Adrenal gland (tissue), 12 donors: ENCODE results near the gene DLGAP1. TPM values are rescaled to one million over a fixed set of nuclear protein-coding genes. Genes with fewer than 3 reads are reported as not detected.
A peak's percentile ranks its signal among the peaks of the same experiment; 100 is the strongest.

Source experiments
- DNase-seq, 7 donors: peaks; one replicate each; pipeline ENCODE4 v3.0.0-alpha.2; 2019 to 2020
- H3K27ac ChIP-seq, 5 donors: fragments of 200-600 bp; sonication (generic) in 4 of 5; 1 replicate in 3 of 5; 2 replicates in 2 of 5; pipeline versions ENCODE4 v1.5.1 to v1.8.0; 2016 to 2020; ENCODE audit warnings: mild to moderate bottlenecking in 1 of 5
- H3K27me3 ChIP-seq: fragments of 200-600 bp; 2 replicates; pipeline ENCODE4 v1.8.0; 2021
- H3K36me3 ChIP-seq, 2 donors: fragments of 200-600 bp; replicated peaks in 1 of 2; 1 replicate in 1 of 2; 2 replicates in 1 of 2; pipeline versions ENCODE4 v1.5.1 to v1.8.0; 2018 to 2022
- H3K4me1 ChIP-seq, 2 donors: fragments of 200-600 bp; replicated peaks in 1 of 2; 1 replicate in 1 of 2; 2 replicates in 1 of 2; pipeline versions ENCODE4 v1.5.1 to v1.8.0; 2018 to 2021
- H3K4me3 ChIP-seq, 4 donors: fragments of 200-600 bp; sonication (generic) in 3 of 4; one replicate each; pipeline ENCODE4 v1.5.1; 2016 to 2018
- H3K9me3 ChIP-seq, 3 donors: fragments of 200-600 bp; sonication (generic) in 1 of 3; replicated peaks in 1 of 3; 1 replicate in 2 of 3; 2 replicates in 1 of 3; pipeline versions ENCODE4 v1.5.1 to v1.8.0; 2016 to 2021
- CTCF ChIP-seq, 6 experiments: fragments of 450-650 bp in 4 of 6; fragments of 200-600 bp in 2 of 6; sonication (generic) in 1 of 6; IDR thresholded peaks; 1 replicate in 5 of 6; 2 replicates in 1 of 6; pipeline versions ENCODE4 v1.5.1 to v1.8.0; 2016 to 2021; ENCODE audit warnings: antibody characterized with exemption in 6 of 6, mild to moderate bottlenecking in 2 of 6, moderate library complexity in 1 of 6
- POLR2A ChIP-seq, 2 donors: fragments of 450-650 bp; IDR thresholded peaks; one replicate each; pipeline ENCODE4 v1.6.1; 2017; ENCODE audit warnings: antibody characterized with exemption in 2 of 2, mild to moderate bottlenecking in 2 of 2, moderate library complexity in 1 of 2
- WGBS, 4 donors: extraction: QIAGEN DNeasy Blood & Tissue Kit in 2 of 4; methylation state at CpG; one replicate each; pipeline versions ENCODE4 v1.1.5 to v1.1.7; 2013 to 2017; 5-methylcytosine and 5-hydroxymethylcytosine counted together
- intact Hi-C, 2 donors: fragments of 100-400 bp; cut with DNase I; formaldehyde crosslinking; loops; one replicate each; pipeline versions ENCODE4 v1.14.1 to v1.15.0; 2022 to 2023
- polyA plus RNA-seq, 3 donors: library from polyadenylated mRNA; stranded (reverse); fragments of 200-250 nt in 2 of 3; fragments of 350-450 nt in 1 of 3; fragmentation: Illumina TruSeq in 1 of 3; extraction: RNeasy Lipid Tissue Mini Kit (QIAGEN cat#74804) in 1 of 3; gene quantifications; one replicate each; pipeline ENCODE4 v1.2.3, GENCODE V29; 2013 to 2014
- total RNA-seq, 9 donors: library from RNA; depleted of rRNA in 4 of 9; stranded (reverse); fragments of >200 nt in 4 of 9; fragments of 120-200 nt in 1 of 9; fragmentation: NEBNext Ultra II Directional in 1 of 9; extraction: Animal tissue kit (Norgen Biotek cat#: 25700) in 1 of 9; gene quantifications; one replicate each; pipeline versions ENCODE4 v1.1.0 to v1.2.4, GENCODE V29; 2013 to 2023
- donor health status: healthy with polysubstance abuse.
- donor health status: Bipolar disorder and iron deficiency.
- donor health status: DM: yes; HTN: yes; CAD: no.
- donor health status: DM: no; HTN: no; CAD: no.
- donor health status: DM: no; HTN: no; CAD: no.
- donor health status: DM: yes; HTN: yes; CAD: no.

DLGAP1 gene
- total and polyA plus RNA-seq, 12 donors: 1.7 to 30.9 (median 12.9) TPM

DNA sequence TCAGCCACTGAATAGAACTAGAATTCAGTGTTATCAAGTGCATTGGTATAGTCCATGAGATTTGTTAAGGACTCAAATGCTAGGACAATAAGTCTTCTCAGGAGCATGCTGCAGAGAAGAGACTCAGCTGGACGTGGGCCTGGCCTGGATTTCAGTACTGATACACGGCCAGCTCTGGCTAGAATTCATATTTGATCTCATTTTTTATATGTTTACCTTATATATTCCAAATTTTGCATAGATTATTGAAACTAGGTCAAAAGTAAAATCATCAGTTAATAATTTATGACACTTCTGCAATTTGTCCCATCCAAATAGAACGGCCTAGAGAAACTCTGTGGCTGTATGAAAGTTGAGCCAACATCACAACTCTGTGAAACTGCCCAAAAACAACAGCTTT, 262.0 kb downstream of the DLGAP1 start:
- WGBS, 4 donors: 36 to 60% (median 52%) methylated on average over 3 of the region's 3 CpGs
- Histone ChIP-seq H3K4me3 (no peak overlapping the region), H3K27me3 (no peaks in the 10 kb centered on the region), H3K4me1 (no peaks in the 10 kb centered on the region), H3K36me3 (no peaks in the 10 kb centered on the region), H3K9me3 (no peaks in the 10 kb centered on the region), H3K27ac (no peak overlapping the region)
- intact Hi-C loops: no loop called here
- TF ChIP-seq CTCF (IDR thresholded peaks at IDR 0.05): no peak
- TF ChIP-seq POLR2A (IDR thresholded peaks at IDR 0.05): no peak
- no peak for DNase-seq

- H3K27me3 ChIP-seq: no peaks in the 10 kb centered on the region
- no peak for DNase-seq
- H3K4me1 ChIP-seq: no peaks in the 10 kb centered on the region
- no peaks in the 10 kb centered on the region for H3K36me3 ChIP-seq
- no peak overlapping the region for H3K27ac ChIP-seq
- H3K9me3 ChIP-seq: no peaks in the 10 kb centered on the region
- WGBS, 4 donors: 81 to 92% (median 87%) methylated on average over 7 of the region's 7 CpGs
- intact Hi-C loops: no loop called here
- H3K4me3 ChIP-seq: no peak overlapping the region
- no peak for TF ChIP-seq CTCF (IDR thresholded peaks at IDR 0.05)
- TF ChIP-seq POLR2A (IDR thresholded peaks at IDR 0.05): no peak
These were observed 273.1 kb downstream of the DLGAP1 start for GRCh38 chr18:4181882-4182568.

DNA sequence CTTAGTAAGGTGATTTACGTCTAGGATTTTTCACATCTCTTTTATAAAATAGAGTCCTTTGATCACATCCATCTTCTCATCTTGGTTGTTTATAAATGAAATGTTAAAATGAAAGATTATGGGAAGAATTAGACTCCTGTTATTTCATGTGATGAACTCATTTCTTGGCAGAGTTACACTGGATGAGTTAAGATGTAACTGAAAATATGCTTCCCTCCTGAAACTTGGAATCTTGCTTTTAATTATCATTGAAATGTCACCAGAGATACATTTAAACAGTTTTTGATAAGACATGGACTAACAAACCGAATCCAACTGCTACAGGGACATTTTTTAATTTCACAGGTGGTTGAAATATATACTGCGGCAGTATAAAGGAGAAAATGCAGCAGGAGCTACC, 274.0 kb downstream of the DLGAP1 start:
- TF ChIP-seq POLR2A (IDR thresholded peaks at IDR 0.05) (no peak), CTCF (IDR thresholded peaks at IDR 0.05) (no peak)
- no peaks in the 10 kb centered on the region for H3K4me1 ChIP-seq
- intact Hi-C loops: no loop called here
- H3K36me3 ChIP-seq: no peaks in the 10 kb centered on the region
- WGBS, 4 donors: 38 to 45% (median 38%) methylated on average over 3 of the region's 3 CpGs
- H3K27me3 ChIP-seq: no peaks in the 10 kb centered on the region
- H3K9me3 ChIP-seq: no peaks in the 10 kb centered on the region
- peak overlapping the region in 1 of 4 donors; percentile 7 for H3K4me3 ChIP-seq
- no peak for DNase-seq
- no peak overlapping the region for H3K27ac ChIP-seq

GRCh38 chr18:4172196-4173100, 282.7 kb downstream of the DLGAP1 start:
- WGBS, 4 donors: 60 to 69% (median 63%) methylated on average over 6 of the region's 6 CpGs
- Histone ChIP-seq H3K27me3 (no peaks in the 10 kb centered on the region), H3K36me3 (no peaks in the 10 kb centered on the region), H3K4me1 (no peaks in the 10 kb centered on the region), H3K9me3 (no peaks in the 10 kb centered on the region), H3K27ac (no peak overlapping the region), H3K4me3 (no peak overlapping the region)
- no peak for DNase-seq
- no peak for TF ChIP-seq POLR2A (IDR thresholded peaks at IDR 0.05)
- no peak for TF ChIP-seq CTCF (IDR thresholded peaks at IDR 0.05)
- intact Hi-C loops: no loop called here
